Measurements from ENCODE around the gene SORCS3. TPM values are rescaled to one million over a fixed set of nuclear protein-coding genes. Genes with fewer than 3 reads are reported as not detected.

The SORCS3 gene
- total RNA-seq, 4 donors from 2014 or later = not detected

DNA sequence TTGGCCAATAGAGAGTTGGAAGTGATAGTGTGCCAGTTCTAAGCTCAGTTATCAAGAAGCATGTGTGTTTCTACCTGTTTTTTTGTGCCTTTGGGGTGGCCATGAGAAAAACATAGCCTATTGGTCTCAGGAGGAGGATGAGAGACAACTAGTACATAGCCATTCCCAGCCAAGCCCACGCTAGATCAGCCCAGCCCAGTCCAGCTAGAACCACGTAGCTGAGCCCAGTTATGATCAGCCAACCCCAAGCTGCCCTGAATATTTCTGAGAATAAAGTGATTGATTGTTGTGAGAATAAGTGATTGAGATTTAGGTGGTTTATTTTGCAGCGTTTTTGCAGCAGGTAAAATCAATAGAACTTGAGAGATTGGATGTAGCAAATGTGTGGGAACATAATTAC is 15.9 kb downstream of the SORCS3 start:
- Histone ChIP-seq H3K27ac (no peak overlapping the region), H3K4me1 (no peaks in the 10 kb centered on the region), H3K9me3 (no peaks in the 10 kb centered on the region), H3K27me3 (no peaks in the 10 kb centered on the region), H3K4me3 (no peak overlapping the region), H3K36me3 (no peaks in the 10 kb centered on the region)
- DNase-seq = no peak
- TF ChIP-seq, protein P1, sequence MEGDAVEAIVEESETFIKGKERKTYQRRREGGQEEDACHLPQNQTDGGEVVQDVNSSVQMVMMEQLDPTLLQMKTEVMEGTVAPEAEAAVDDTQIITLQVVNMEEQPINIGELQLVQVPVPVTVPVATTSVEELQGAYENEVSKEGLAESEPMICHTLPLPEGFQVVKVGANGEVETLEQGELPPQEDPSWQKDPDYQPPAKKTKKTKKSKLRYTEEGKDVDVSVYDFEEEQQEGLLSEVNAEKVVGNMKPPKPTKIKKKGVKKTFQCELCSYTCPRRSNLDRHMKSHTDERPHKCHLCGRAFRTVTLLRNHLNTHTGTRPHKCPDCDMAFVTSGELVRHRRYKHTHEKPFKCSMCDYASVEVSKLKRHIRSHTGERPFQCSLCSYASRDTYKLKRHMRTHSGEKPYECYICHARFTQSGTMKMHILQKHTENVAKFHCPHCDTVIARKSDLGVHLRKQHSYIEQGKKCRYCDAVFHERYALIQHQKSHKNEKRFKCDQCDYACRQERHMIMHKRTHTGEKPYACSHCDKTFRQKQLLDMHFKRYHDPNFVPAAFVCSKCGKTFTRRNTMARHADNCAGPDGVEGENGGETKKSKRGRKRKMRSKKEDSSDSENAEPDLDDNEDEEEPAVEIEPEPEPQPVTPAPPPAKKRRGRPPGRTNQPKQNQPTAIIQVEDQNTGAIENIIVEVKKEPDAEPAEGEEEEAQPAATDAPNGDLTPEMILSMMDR (IDR thresholded peaks at IDR 0.05) = no peak
- no peak for TF ChIP-seq POLR2A (IDR thresholded peaks at IDR 0.05)
- WGBS, 2 donors = 54 to 74% methylated on average over 1 to 3 of the region's 3 CpGs
- intact Hi-C loops (cut with DNase I) = no loop called here

DNA sequence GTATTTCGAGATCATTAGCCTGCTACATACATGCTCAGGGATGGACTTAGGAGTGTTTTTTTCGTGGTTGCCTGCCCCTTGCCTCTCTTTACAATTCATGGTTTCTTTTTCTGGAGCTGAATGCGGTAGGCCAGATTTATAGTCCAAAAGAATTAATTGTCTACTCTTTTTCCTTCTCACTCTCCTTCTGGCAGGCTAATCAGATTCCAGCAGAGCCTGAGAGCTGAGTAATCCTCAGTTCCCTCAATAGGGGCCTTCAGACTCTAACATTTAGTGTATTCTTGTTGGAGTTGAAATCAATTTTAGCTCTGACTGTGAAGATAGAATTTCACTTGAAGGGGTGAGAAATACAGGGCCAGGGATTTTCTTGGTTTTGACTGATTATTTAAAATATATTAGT is 16.4 kb downstream of the SORCS3 start:
- 48 to 54% methylated on average over 3 of the region's 3 CpGs for WGBS, 2 donors
- H3K27ac ChIP-seq = no peak overlapping the region
- H3K4me1 ChIP-seq = no peaks in the 10 kb centered on the region
- intact Hi-C loops (cut with DNase I) = no loop called here
- DNase-seq = no peak
- TF ChIP-seq POLR2A (IDR thresholded peaks at IDR 0.05) = no peak
- TF ChIP-seq, protein P1 (IDR thresholded peaks at IDR 0.05) = no peak
- no peak overlapping the region for H3K4me3 ChIP-seq
- H3K36me3 ChIP-seq = no peaks in the 10 kb centered on the region
- H3K9me3 ChIP-seq = no peaks in the 10 kb centered on the region
- no peaks in the 10 kb centered on the region for H3K27me3 ChIP-seq

DNA sequence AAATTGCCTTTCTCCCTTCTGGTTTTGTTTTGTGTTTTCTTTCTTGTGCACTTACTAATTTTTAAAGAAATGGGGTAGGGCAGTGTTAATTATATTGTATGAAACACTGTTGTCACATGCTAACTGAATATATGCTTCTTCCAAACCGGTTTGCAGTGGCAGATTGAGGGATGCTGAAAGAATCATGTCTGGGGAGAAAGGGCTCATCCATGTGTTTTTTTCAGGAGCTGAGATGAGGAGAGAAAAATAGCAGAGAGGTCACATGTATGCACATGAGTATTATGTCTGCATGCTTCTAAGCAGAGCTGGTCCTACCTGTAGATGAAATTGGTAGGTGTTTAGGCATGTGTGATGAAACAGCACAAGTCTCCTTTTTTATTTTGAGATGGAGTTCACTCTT is 17.0 kb downstream of the SORCS3 start:
- no peak for TF ChIP-seq POLR2A (IDR thresholded peaks at IDR 0.05)
- TF ChIP-seq, protein P1 (IDR thresholded peaks at IDR 0.05) = no peak
- Histone ChIP-seq H3K27me3 (no peaks in the 10 kb centered on the region), H3K9me3 (no peaks in the 10 kb centered on the region), H3K27ac (no peak overlapping the region), H3K36me3 (no peaks in the 10 kb centered on the region), H3K4me1 (no peaks in the 10 kb centered on the region), H3K4me3 (no peak overlapping the region)
- 60 to 67% methylated on average over 1 of the region's 1 CpG for WGBS, 2 donors
- DNase-seq = no peak
- intact Hi-C loops (cut with DNase I) = no loop called here

DNA sequence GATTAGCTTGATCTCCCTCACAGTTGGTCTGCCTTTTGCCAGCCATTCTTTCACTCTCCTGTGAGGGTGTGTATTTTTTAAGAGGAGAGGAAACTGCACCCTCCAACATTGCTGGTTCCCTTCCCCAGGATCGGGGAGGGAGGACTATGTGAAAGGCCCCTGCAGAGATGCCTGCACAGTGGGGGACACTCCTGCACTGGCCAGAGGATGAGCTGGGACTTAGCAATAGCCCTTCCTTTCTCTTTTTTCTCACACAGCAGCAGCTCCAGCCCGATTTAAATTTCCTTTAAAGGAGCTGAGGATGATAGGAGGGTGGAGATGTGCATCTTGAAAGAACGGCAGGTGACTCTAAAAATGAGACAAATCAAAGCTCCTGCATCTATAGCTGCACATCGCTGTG is 18.7 kb downstream of the SORCS3 start:
- no peak overlapping the region for H3K27ac ChIP-seq
- no peaks in the 10 kb centered on the region for H3K36me3 ChIP-seq
- no peak overlapping the region for H3K4me3 ChIP-seq
- no peaks in the 10 kb centered on the region for H3K9me3 ChIP-seq
- intact Hi-C loops (cut with DNase I) = no loop called here
- DNase-seq = no peak
- TF ChIP-seq, protein P1 (IDR thresholded peaks at IDR 0.05) = no peak
- TF ChIP-seq POLR2A (IDR thresholded peaks at IDR 0.05) = no peak
- 43 to 53% methylated on average over 4 of the region's 4 CpGs for WGBS, 2 donors
- H3K4me1 ChIP-seq = no peaks in the 10 kb centered on the region
- peaks cover 0 to 5% (median 0%) of the 10 kb centered on the region in 4 donors for H3K27me3 ChIP-seq

DNA sequence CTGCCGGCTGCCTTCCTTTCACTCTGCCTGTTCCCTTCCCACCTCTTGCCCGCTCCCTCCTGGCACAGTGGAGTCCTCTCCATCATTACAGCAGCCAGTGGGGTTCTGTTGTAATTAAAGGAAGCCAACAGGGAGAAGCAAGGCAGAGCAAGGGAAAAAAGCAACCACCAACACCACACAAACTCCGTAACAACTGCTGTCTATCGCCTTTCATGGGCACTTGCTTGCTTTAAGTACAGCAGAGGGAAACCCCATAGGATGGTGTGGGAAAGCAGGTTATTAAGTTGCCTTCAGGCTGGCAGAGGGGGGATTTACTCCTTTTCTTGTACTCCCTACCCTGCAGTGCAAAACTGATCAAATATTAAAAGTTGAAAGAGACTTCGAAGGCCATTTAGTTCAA is 22.0 kb downstream of the SORCS3 start:
- no peaks in the 10 kb centered on the region for H3K9me3 ChIP-seq
- peaks cover 0 to 5% (median 0%) of the 10 kb centered on the region in 4 donors for H3K27me3 ChIP-seq
- no peak for DNase-seq
- H3K4me3 ChIP-seq = no peak overlapping the region
- TF ChIP-seq POLR2A (IDR thresholded peaks at IDR 0.05) = no peak
- TF ChIP-seq, protein P1 (IDR thresholded peaks at IDR 0.05) = no peak
- no peaks in the 10 kb centered on the region for H3K4me1 ChIP-seq
- intact Hi-C loops (cut with DNase I) = no loop called here
- no peaks in the 10 kb centered on the region for H3K36me3 ChIP-seq
- WGBS, 2 donors = 72 to 78% methylated on average over 5 of the region's 5 CpGs
- H3K27ac ChIP-seq = no peak overlapping the region

Measured in esophagus squamous epithelium (tissue), 5 donors.